DND-41 (cell line): ENCODE results near the gene SPATA31D4.

ENCODE experiments used
- EZH2 ChIP-seq: IDR thresholded peaks from 3 replicates; pipeline ENCODE4 v1.6.1; 2012; ENCODE audit warnings: borderline replicate concordance, low read depth, mild to moderate bottlenecking, moderate library complexity, low read length, inconsistent platforms; ENCODE audit not compliant: severe bottlenecking
- TF ChIP-seq, protein P1 (sequence below): IDR thresholded peaks from 2 replicates; pipeline ENCODE4 v1.5.1; 2012; ENCODE audit warnings: borderline replicate concordance, low read length, moderate library complexity, mild to moderate bottlenecking; ENCODE audit not compliant: poor library complexity, severe bottlenecking; ENCODE audit errors: extremely low read depth

GRCh38 chr9:81893929-81894328 lies 34.3 kb upstream of the SPATA31D4 start:
- TF ChIP-seq, protein P1, sequence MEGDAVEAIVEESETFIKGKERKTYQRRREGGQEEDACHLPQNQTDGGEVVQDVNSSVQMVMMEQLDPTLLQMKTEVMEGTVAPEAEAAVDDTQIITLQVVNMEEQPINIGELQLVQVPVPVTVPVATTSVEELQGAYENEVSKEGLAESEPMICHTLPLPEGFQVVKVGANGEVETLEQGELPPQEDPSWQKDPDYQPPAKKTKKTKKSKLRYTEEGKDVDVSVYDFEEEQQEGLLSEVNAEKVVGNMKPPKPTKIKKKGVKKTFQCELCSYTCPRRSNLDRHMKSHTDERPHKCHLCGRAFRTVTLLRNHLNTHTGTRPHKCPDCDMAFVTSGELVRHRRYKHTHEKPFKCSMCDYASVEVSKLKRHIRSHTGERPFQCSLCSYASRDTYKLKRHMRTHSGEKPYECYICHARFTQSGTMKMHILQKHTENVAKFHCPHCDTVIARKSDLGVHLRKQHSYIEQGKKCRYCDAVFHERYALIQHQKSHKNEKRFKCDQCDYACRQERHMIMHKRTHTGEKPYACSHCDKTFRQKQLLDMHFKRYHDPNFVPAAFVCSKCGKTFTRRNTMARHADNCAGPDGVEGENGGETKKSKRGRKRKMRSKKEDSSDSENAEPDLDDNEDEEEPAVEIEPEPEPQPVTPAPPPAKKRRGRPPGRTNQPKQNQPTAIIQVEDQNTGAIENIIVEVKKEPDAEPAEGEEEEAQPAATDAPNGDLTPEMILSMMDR: no peak
- TF ChIP-seq EZH2: no peak
